MM.1S (cell line): ENCODE measurements around the gene SPRED2.

Experiments
- EZH2 ChIP-seq: fragments of 300-600 bp; sonication (generic); optimal IDR thresholded peaks from 2 replicates; pipeline ENCODE3; 2017; ENCODE audit warnings: low read depth, mild to moderate bottlenecking, antibody characterized with exemption, low read length, mixed read lengths
- EZH2phosphoT487 ChIP-seq: fragments of 300-600 bp; sonication (generic); IDR thresholded peaks from 2 replicates; pipeline ENCODE4 v1.6.1; 2018; ENCODE audit warnings: antibody characterized with exemption, low read length
- TF ChIP-seq, protein P1 (sequence below): fragments of 300-600 bp; sonication (generic); IDR thresholded peaks from 2 replicates; pipeline ENCODE4 v1.5.1; 2016; ENCODE audit warnings: antibody characterized with exemption, low read length, mixed read lengths

DNA sequence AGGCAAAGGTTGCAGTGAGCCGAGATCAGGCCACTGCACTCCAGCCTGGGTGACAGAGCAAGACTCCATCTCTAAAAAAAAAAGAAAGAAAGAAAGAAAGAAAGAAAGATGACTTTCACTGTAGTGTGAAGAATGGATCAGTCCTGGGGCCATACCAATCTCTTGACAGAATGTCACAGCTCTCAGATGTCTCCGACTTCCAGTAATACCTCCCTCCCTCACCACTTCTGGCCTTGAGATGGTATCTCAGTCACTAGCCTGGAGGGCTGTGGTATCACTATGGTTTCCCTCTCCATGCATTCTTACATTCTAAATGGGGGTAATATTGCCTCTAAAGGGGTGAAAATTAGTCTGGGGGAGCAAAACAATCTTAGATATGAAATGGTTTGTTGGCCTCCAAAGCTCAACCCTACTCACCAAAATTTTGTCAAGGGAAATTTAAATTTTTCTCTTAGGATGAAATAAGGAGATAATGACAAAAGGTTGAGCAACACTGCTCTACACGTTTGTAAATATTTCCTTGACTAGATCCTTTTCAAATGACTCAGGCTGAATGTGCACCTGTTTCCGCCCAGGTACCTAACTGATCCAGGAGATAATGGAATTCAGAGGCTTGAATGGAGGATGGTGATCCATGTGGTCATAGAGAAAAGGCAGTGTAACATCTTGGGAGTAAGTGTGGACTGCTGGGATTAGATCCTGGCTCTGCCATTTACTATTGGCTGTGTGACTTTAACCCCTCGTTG is 19.9 kb upstream of the SPRED2 start:
- TF ChIP-seq, protein P1, sequence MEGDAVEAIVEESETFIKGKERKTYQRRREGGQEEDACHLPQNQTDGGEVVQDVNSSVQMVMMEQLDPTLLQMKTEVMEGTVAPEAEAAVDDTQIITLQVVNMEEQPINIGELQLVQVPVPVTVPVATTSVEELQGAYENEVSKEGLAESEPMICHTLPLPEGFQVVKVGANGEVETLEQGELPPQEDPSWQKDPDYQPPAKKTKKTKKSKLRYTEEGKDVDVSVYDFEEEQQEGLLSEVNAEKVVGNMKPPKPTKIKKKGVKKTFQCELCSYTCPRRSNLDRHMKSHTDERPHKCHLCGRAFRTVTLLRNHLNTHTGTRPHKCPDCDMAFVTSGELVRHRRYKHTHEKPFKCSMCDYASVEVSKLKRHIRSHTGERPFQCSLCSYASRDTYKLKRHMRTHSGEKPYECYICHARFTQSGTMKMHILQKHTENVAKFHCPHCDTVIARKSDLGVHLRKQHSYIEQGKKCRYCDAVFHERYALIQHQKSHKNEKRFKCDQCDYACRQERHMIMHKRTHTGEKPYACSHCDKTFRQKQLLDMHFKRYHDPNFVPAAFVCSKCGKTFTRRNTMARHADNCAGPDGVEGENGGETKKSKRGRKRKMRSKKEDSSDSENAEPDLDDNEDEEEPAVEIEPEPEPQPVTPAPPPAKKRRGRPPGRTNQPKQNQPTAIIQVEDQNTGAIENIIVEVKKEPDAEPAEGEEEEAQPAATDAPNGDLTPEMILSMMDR, result no peak
- no peak for TF ChIP-seq EZH2
- TF ChIP-seq EZH2phosphoT487, result no peak
